Pancreas (tissue), 10 donors: ENCODE measurements around the gene IRF2BP2. TPM values are rescaled to one million over a fixed set of nuclear protein-coding genes. Genes with fewer than 3 reads are reported as not detected.

Source experiments
- ATAC-seq, 4 donors: fragments of 200-7000 bp; cut with Tn5 transposase; one replicate each; pipeline versions ENCODE4 v1.8.0 to v1.9.1; 2020; ENCODE audit warnings: mild to moderate bottlenecking in 4 of 4, moderate library complexity in 4 of 4
- DNase-seq, 6 donors: peaks; one replicate each; pipeline ENCODE4 v3.0.0-alpha.2; 2020
- FAIRE-seq: peaks from 2 replicates; lab custom pipeline; 2012; peaks lifted over from hg19 to GRCh38; lab: Jason Lieb, UNC
- H3K27ac ChIP-seq, 4 donors: fragments of 200-600 bp; sonication (generic); 1 replicate in 3 of 4; 2 replicates in 1 of 4; pipeline versions ENCODE4 v1.5.0 to v1.8.0; 2020
- H3K27me3 ChIP-seq, 4 donors: fragments of 200-600 bp; one replicate each; pipeline ENCODE4 v1.8.0; 2021
- H3K36me3 ChIP-seq, 3 donors: fragments of 200-600 bp; sonication (generic) in 1 of 3; one replicate each; pipeline versions ENCODE4 v1.5.0 to v1.8.0; 2020 to 2021
- H3K4me1 ChIP-seq, 3 donors: fragments of 200-600 bp; one replicate each; pipeline ENCODE4 v1.8.0; 2021
- H3K4me3 ChIP-seq, 4 donors: fragments of 200-600 bp; sonication (generic) in 2 of 4; one replicate each; pipeline versions ENCODE4 v1.5.0 to v1.8.0; 2020 to 2021
- H3K9me3 ChIP-seq, 4 donors: fragments of 200-600 bp; one replicate each; pipeline ENCODE4 v1.8.0; 2021
- CTCF ChIP-seq, 4 donors: fragments of 200-600 bp; sonication (generic) in 3 of 4; IDR thresholded peaks; one replicate each; pipeline versions ENCODE4 v1.5.0 to v1.8.0; 2021; ENCODE audit warnings: antibody characterized with exemption in 4 of 4
- WGBS, 2 donors: extraction: QIAGEN DNeasy Blood & Tissue Kit; methylation state at CpG; one replicate each; pipeline ENCODE4 v1.1.7; 2013; 5-methylcytosine and 5-hydroxymethylcytosine counted together
- intact Hi-C, 3 donors: fragments of 100-400 bp; cut with DNase I; formaldehyde crosslinking; loops; one replicate each; pipeline versions ENCODE4 v1.11.1 to v1.14.2; 2022
- polyA plus RNA-seq, 2 donors: library from polyadenylated mRNA; stranded (reverse); fragments of 200-250 nt; gene quantifications; one replicate each; pipeline ENCODE4 v1.2.3, GENCODE V29; 2013
- total RNA-seq, 6 donors: library from RNA; stranded (reverse); fragmentation: NEBNext Ultra II Directional in 4 of 6; extraction: Animal tissue kit (Norgen Biotek cat#: 25700) in 4 of 6; gene quantifications; one replicate each; pipeline versions ENCODE4 v1.2.1 to v1.2.4, GENCODE V29; 2021 to 2023
- donor health status: healthy with polysubstance abuse.
- donor health status: DM: no; HTN: no; CAD: no; lungs with moderate emphysema.
- donor health status: DM: no; HTN: no; CAD: no.
- donor health status: control.
- donor health status: control.
- donor health status: Bipolar disorder and iron deficiency.
- donor health status: DM: yes; HTN: yes; CAD: no.
- donor health status: DM: no; HTN: no; CAD: no.
- donor health status: DM: no; HTN: no; CAD: no.
- donor health status: DM: yes; HTN: yes; CAD: no.

Gene IRF2BP2
- total and polyA plus RNA-seq, 8 donors = 47.0 to 95.6 (median 57.7) TPM

DNA sequence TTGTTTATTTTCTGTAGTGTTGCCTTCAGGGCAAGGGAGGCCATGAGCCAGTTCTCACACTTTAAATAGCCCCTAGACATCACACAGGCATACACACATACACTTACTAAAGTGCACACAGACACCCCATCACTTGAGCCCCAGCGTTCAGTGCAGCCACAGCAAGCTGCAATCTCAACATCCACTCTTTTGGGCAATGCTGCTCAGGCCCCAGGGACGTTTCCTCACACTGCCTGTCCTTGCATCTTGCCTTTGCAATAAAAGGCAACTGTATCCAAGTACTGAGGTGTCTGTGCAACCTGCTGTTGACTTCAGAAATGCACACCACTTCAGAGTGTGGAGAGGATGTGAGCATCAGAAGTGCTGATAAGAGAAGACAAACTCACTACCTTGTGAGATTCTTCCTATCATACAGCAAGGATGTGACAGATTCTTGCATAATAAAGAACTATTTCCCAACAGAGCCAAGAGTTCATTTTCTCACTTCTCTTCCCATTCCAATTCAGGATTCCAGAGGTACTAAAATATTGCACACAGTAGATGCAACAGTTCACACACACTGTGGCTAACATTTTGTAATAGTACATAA, 36.2 kb downstream of the IRF2BP2 start:
- no peaks in the 10 kb centered on the region for H3K9me3 ChIP-seq
- DNase-seq (no peak), FAIRE-seq (no peak), ATAC-seq (peak in 1 of 4 donors; percentile 50)
- intact Hi-C loops = no loop called here
- no peaks in the 10 kb centered on the region for H3K27me3 ChIP-seq
- no peaks in the 10 kb centered on the region for H3K36me3 ChIP-seq
- no peak overlapping the region for H3K27ac ChIP-seq
- no peak for TF ChIP-seq CTCF (IDR thresholded peaks at IDR 0.05)
- H3K4me1 ChIP-seq = no peaks in the 10 kb centered on the region
- WGBS, 2 donors = 55 to 63% methylated on average over 2 of the region's 2 CpGs
- H3K4me3 ChIP-seq = no peak overlapping the region

GRCh38 chr1:234572966-234573365, 37.0 kb downstream of the IRF2BP2 start:
- FAIRE-seq (no peak), ATAC-seq (no peak), DNase-seq (no peak)
- intact Hi-C loops = no loop called here
- 81 to 88% methylated on average over 7 of the region's 7 CpGs for WGBS, 2 donors
- Histone ChIP-seq H3K9me3 (no peaks in the 10 kb centered on the region), H3K36me3 (no peaks in the 10 kb centered on the region), H3K27ac (no peak overlapping the region), H3K27me3 (no peaks in the 10 kb centered on the region), H3K4me3 (no peak overlapping the region), H3K4me1 (no peaks in the 10 kb centered on the region)
- TF ChIP-seq CTCF (IDR thresholded peaks at IDR 0.05) = no peak

- DNase-seq (no peak), FAIRE-seq (no peak), ATAC-seq (no peak)
- intact Hi-C loops = no loop called here
- Histone ChIP-seq H3K9me3 (no peaks in the 10 kb centered on the region), H3K27me3 (no peaks in the 10 kb centered on the region), H3K36me3 (no peaks in the 10 kb centered on the region), H3K4me3 (no peak overlapping the region), H3K4me1 (no peaks in the 10 kb centered on the region), H3K27ac (no peak overlapping the region)
- 72 to 73% methylated on average over 2 of the region's 2 CpGs for WGBS, 2 donors
- TF ChIP-seq CTCF (IDR thresholded peaks at IDR 0.05) = no peak
Measured at GRCh38 chr1:234571702-234572101, 38.3 kb downstream of the IRF2BP2 start.

- 78 to 91% methylated on average over 6 of the region's 6 CpGs for WGBS, 2 donors
- TF ChIP-seq CTCF (IDR thresholded peaks at IDR 0.05) = no peak
- Histone ChIP-seq H3K36me3 (no peaks in the 10 kb centered on the region), H3K9me3 (no peaks in the 10 kb centered on the region), H3K27ac (no peak overlapping the region), H3K4me3 (no peak overlapping the region), H3K4me1 (peaks cover 0 to 1% (median 0%) of the 10 kb centered on the region in 3 donors), H3K27me3 (no peaks in the 10 kb centered on the region)
- ATAC-seq (no peak), FAIRE-seq (no peak), DNase-seq (no peak)
- intact Hi-C loops = no loop called here
Measured at GRCh38 chr1:234570329-234571120, 39.5 kb downstream of the IRF2BP2 start.

GRCh38 chr1:234568345-234568744, 41.6 kb downstream of the IRF2BP2 start:
- no peak for FAIRE-seq
- no peaks in the 10 kb centered on the region for H3K9me3 ChIP-seq
- intact Hi-C loops = no loop called here
- WGBS, 2 donors = 33 to 78% methylated on average over 1 of the region's 1 CpG
- H3K4me1 ChIP-seq = peaks cover 0 to 9% (median 0%) of the 10 kb centered on the region in 3 donors
- no peak for ATAC-seq
- no peaks in the 10 kb centered on the region for H3K36me3 ChIP-seq
- H3K27ac ChIP-seq = no peak overlapping the region
- H3K27me3 ChIP-seq = no peaks in the 10 kb centered on the region
- no peak for DNase-seq
- no peak for TF ChIP-seq CTCF (IDR thresholded peaks at IDR 0.05)
- H3K4me3 ChIP-seq = no peak overlapping the region
